ENCODE results near the gene SLC15A4.

DNA sequence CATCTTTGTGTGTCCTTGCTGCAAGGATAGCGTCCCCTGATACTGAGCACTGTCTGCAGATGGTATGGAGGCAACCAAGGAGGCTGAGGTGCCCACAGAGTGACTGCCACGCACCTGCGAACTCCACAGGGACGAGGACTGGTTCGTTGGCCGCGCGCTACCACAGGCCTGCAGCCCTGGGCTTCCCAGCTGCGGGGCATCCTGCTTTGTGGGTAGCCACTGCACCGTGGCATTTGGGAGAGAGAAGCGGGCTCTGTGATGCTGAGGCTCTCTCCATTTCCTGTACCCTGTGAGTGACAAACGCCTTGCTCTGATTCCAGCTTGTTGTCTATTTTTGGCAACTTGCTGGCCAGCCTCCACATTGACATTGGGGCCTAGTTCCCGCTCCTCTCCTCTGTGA, 76.3 kb downstream of the SLC15A4 start:
- TF ChIP-seq, protein P1, sequence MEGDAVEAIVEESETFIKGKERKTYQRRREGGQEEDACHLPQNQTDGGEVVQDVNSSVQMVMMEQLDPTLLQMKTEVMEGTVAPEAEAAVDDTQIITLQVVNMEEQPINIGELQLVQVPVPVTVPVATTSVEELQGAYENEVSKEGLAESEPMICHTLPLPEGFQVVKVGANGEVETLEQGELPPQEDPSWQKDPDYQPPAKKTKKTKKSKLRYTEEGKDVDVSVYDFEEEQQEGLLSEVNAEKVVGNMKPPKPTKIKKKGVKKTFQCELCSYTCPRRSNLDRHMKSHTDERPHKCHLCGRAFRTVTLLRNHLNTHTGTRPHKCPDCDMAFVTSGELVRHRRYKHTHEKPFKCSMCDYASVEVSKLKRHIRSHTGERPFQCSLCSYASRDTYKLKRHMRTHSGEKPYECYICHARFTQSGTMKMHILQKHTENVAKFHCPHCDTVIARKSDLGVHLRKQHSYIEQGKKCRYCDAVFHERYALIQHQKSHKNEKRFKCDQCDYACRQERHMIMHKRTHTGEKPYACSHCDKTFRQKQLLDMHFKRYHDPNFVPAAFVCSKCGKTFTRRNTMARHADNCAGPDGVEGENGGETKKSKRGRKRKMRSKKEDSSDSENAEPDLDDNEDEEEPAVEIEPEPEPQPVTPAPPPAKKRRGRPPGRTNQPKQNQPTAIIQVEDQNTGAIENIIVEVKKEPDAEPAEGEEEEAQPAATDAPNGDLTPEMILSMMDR (IDR thresholded peaks at IDR 0.05 in 2 of 3, conservative IDR thresholded peaks at IDR 0.05 in 1 of 3; ENCODE audit: borderline replicate concordance in 1 of 3, insufficient read depth in 1 of 3, low read depth in 2 of 3, low read length in 2 of 3), result no peak
- TF ChIP-seq SP1 (IDR thresholded peaks at IDR 0.05; ENCODE audit: low read depth) (no peak), RAD21 (IDR thresholded peaks at IDR 0.05; ENCODE audit: low read depth) (no peak), POLR2AphosphoS5 (IDR thresholded peaks at IDR 0.05; ENCODE audit: low read depth, low read length) (no peak), YY1 (IDR thresholded peaks at IDR 0.05; ENCODE audit: extremely low read depth, insufficient replicate concordance, low read depth, low read length) (no peak)
